NCI-H2107 treated with DMSO at 0.1 percent for 48 hours (cell line): ENCODE measurements around the gene PRDM11.
A peak's percentile ranks its signal among the peaks of the same experiment; 100 is the strongest.
"Not testable (repeated sequence)": the region's sequence is repeated elsewhere in the genome, so short reads cannot be mapped to it uniquely, and the experiment has no call there.

ENCODE experiments used
- DNase-seq: peaks from one replicate; lab custom pipeline; 2025; ENCODE audit not compliant: unreplicated experiment; lab: John Stamatoyannopoulos, UW

Gene PRDM11

GRCh38 chr11:45229401-45230020, 83.1 kb downstream of the PRDM11 start:
- no peak for DNase-seq

GRCh38 chr11:45232341-45233080, 86.1 kb downstream of the PRDM11 start:
- no peak for DNase-seq

GRCh38 chr11:45233121-45233803, 86.8 kb downstream of the PRDM11 start:
- DNase-seq: peak; percentile 14

- no peak for DNase-seq
Observed at GRCh38 chr11:45233804-45234170, 87.3 kb downstream of the PRDM11 start.

GRCh38 chr11:45234306-45235006, 88.0 kb downstream of the PRDM11 start:
- no peak for DNase-seq

- no peak for DNase-seq
Observed at GRCh38 chr11:45237711-45238315, 91.4 kb downstream of the PRDM11 start.

GRCh38 chr11:45238724-45239123, 92.3 kb downstream of the PRDM11 start:
- no peak for DNase-seq

- no peak for DNase-seq
Observed at GRCh38 chr11:45239733-45240132, 93.3 kb downstream of the PRDM11 start.

GRCh38 chr11:45243967-45244366, 97.5 kb downstream of the PRDM11 start:
- DNase-seq: no peak

- DNase-seq: no peak
Observed at GRCh38 chr11:45245218-45246045, 99.0 kb downstream of the PRDM11 start.

- DNase-seq: no peak
Observed at GRCh38 chr11:45246241-45246640, 99.8 kb downstream of the PRDM11 start.

- no peak for DNase-seq
Observed at GRCh38 chr11:45247433-45247832, 101.0 kb downstream of the PRDM11 start.

- DNase-seq: no peak
Observed at GRCh38 chr11:45248501-45249011, 102.1 kb downstream of the PRDM11 start.

GRCh38 chr11:45249372-45249771, 102.9 kb downstream of the PRDM11 start:
- DNase-seq: not testable (repeated sequence)

- DNase-seq: no peak
Observed at GRCh38 chr11:45250035-45250718, 103.7 kb downstream of the PRDM11 start.

- DNase-seq: no peak
Observed at GRCh38 chr11:45252134-45252856, 105.9 kb downstream of the PRDM11 start.

- DNase-seq: no peak
Observed at GRCh38 chr11:45252877-45253276, 106.4 kb downstream of the PRDM11 start.

- DNase-seq: no peak
Observed at GRCh38 chr11:45253640-45254039, 107.2 kb downstream of the PRDM11 start.

- no peak for DNase-seq
Observed at GRCh38 chr11:45254070-45254469, 107.6 kb downstream of the PRDM11 start.
